Measurements from ENCODE around the gene USP21.

DNA sequence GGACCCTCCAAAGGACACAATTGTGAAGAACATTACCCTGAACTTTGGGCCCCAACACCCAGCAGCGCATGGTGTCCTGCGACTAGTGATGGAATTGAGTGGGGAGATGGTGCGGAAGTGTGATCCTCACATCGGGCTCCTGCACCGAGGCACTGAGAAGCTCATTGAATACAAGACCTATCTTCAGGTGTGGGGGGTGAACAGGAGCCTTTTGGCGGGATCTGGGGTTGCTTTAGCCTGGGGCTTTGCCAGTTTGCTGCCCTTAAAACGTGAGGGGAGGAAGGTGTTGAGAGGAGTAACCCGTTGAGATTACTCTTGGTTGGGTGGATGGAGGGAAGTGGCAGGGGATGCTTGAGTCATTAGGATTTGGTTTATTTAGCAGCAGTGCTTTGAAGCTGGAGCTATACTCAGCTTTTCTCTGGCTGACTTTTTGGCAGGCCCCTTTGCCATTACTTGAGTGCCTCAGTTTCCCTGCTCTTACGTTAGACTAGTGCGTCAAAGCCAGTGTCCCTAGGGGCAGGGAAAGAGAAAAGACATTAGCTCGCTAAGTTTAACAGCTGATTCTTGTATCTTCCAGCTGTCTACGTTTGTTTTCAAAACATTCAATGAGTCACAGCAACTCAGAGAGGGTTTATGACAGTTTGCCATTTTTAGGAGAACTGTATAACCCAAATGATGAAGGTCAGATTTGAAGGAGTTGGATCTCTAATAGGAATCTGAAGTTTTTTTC lies 47.3 kb downstream of the USP21 start:
- TF ChIP-seq, protein P1, sequence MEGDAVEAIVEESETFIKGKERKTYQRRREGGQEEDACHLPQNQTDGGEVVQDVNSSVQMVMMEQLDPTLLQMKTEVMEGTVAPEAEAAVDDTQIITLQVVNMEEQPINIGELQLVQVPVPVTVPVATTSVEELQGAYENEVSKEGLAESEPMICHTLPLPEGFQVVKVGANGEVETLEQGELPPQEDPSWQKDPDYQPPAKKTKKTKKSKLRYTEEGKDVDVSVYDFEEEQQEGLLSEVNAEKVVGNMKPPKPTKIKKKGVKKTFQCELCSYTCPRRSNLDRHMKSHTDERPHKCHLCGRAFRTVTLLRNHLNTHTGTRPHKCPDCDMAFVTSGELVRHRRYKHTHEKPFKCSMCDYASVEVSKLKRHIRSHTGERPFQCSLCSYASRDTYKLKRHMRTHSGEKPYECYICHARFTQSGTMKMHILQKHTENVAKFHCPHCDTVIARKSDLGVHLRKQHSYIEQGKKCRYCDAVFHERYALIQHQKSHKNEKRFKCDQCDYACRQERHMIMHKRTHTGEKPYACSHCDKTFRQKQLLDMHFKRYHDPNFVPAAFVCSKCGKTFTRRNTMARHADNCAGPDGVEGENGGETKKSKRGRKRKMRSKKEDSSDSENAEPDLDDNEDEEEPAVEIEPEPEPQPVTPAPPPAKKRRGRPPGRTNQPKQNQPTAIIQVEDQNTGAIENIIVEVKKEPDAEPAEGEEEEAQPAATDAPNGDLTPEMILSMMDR (IDR thresholded peaks at IDR 0.05), result no peak
- no peak for TF ChIP-seq EP300 (IDR thresholded peaks at IDR 0.05)
